ENCODE data around the gene AMIGO1. TPM values are rescaled to one million over a fixed set of nuclear protein-coding genes. Genes with fewer than 3 reads are reported as not detected.
A peak's percentile ranks its signal among the peaks of the same experiment; 100 is the strongest.

Gene AMIGO1
- total RNA-seq, 1 donor from 2014 or later = 9.1 TPM

DNA sequence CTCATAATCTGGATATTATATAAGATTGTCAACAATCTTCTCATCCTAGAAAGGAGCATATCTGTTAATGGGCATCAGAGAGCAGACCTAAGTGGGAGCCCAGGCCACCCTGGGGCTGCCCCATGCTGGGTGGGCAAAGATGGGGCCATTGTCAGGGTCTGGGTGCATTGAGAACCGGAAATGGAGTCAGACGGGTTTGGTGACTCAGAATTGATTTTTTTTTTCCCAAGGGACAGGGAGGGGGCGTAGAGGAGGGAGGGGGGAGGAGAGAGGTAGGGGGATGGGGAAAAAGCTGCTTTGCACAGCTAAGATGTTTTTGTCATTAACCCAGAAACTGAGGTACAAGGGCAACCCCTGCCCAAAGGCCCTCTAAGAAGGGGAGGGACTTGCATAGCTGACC lies 24.5 kb downstream of the AMIGO1 start:
- peak overlapping the region; percentile 68 for H3K4me3 ChIP-seq
- TF ChIP-seq, protein P1, sequence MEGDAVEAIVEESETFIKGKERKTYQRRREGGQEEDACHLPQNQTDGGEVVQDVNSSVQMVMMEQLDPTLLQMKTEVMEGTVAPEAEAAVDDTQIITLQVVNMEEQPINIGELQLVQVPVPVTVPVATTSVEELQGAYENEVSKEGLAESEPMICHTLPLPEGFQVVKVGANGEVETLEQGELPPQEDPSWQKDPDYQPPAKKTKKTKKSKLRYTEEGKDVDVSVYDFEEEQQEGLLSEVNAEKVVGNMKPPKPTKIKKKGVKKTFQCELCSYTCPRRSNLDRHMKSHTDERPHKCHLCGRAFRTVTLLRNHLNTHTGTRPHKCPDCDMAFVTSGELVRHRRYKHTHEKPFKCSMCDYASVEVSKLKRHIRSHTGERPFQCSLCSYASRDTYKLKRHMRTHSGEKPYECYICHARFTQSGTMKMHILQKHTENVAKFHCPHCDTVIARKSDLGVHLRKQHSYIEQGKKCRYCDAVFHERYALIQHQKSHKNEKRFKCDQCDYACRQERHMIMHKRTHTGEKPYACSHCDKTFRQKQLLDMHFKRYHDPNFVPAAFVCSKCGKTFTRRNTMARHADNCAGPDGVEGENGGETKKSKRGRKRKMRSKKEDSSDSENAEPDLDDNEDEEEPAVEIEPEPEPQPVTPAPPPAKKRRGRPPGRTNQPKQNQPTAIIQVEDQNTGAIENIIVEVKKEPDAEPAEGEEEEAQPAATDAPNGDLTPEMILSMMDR (IDR thresholded peaks at IDR 0.05) = no peak
- no peak for ATAC-seq
- H3K4me1 ChIP-seq = peaks cover 14% of the 10 kb centered on the region
- peaks cover 25% of the 10 kb centered on the region for H3K36me3 ChIP-seq
- no peaks in the 10 kb centered on the region for H3K9me3 ChIP-seq
- intact Hi-C loops (cut with DNase I) = no loop called here
- H3K27me3 ChIP-seq (ENCODE audit: low read depth) = no peaks in the 10 kb centered on the region
- no peak for DNase-seq
- H3K27ac ChIP-seq = no peak overlapping the region

DNA sequence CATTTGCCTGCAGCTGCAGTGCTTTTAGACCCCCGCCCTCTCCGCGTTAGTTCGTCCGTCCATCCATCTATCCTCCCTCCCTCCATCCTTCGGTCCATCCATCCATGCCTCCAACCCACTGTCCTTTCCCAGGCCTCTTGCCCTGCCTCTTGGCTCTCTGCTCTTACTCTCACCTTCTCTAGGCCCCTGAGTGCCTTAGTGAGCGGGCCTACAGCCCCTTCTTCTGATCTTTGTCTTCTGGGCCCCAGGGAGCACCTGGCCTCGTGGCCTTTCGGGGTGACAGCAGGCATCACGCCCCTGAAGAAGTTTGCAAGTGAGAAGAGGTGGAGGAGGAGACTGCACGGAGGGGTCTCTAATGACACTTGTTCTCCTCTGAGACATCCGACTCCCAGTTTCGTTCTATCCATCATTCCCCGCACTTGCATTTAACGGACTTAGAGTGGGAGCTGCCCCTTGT lies 25.0 kb downstream of the AMIGO1 start:
- H3K27me3 ChIP-seq (ENCODE audit: low read depth) = no peaks in the 10 kb centered on the region
- intact Hi-C loops (cut with DNase I) = no loop called here
- H3K27ac ChIP-seq = peak overlapping the region; percentile 93
- no peaks in the 10 kb centered on the region for H3K9me3 ChIP-seq
- H3K4me3 ChIP-seq = peak overlapping the region; percentile 68
- peaks cover 14% of the 10 kb centered on the region for H3K4me1 ChIP-seq
- H3K36me3 ChIP-seq = peaks cover 20% of the 10 kb centered on the region
- no peak for ATAC-seq
- DNase-seq = no peak
- TF ChIP-seq, protein P1 (IDR thresholded peaks at IDR 0.05) = no peak

DNA sequence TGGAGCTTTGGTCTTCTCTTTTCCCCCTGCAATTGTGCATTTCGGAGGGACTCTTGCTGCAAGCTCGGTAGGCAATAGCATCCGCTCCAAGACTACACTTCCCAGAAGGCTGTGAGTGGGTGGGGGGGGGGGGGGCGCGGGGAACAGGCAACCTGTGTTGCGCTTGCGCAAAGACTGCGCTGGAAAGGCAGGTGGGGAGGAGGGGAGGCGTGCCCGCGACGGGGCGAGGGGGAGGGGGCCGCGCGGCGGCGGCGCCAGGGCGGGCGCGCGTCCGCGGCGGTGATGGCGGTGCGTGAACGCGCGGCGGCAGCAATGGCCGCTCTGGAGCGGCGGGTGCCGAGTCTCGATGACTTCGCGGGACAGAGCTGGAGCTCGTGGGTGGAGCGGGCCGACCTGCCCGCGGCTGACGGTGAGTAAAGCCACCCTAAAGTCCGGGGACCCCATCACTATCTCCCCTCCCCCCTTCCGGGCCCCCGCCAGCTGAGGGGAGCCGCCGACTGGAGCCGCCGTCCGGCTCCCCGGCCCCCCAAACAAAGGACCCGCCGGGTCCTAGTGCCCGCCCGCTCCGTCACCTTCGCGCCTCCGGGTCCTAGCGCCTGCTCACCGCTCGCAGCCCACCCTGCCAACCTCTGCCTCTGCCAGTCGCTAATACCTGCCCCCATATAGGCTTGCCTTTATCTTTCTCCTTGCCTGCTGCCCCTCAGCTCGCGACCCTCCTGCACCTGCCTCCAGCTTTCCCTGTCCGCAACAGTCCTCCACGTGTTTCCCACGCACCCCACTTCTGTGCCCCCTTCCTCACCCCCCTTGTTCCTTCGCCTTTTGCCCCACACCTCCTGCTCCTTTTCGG lies 25.6 kb downstream of the AMIGO1 start, which contains the start of gene ATXN7L2:
TSS of gene ATXN7L2 (plus strand) at position 234 of the 847 bp plus-strand sequence. CDS start at position 283, 49 bp downstream.
- ATAC-seq = peak; percentile 96 to 97

DNA sequence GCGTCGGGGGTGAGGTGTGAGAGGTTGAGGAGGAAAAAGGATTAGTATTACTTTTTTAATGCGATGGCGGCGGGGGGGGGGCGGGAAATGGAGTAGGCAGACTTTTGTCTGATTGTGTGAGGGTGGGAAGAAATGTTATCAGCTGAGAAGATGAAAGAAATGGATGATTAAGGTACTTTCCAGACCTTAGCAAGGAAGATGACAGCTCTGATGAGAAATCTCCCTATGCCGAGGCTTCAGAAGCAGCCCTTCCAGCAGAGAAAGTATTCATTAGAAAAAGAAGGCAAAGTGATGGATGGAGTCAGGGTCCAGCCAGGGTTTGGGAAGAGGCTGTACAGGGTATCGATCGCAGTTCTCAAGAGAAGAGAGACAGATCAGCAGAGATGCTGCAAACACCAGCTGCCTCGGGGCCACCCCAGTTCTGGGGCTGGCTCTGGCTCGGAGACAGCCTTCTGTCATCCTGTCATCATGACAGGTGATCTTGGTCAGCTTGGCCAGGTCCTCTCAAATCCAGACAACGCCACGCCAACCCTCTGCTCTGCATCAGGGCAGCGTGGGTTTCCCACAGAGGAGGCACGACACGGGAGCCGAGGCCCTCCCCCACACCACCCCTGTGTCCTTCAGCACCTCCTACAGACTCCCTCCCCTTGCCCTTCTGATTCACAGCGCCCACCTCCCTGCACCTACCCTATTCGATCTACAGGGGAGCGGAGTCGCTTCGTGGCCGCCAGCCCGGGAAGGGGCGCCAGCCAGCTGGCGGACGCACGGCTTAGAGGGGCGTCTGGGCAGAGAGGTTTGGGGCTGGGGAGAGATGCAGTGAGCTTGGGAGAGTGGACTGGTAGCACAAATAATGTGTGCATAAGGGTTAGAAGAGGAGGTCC lies 26.5 kb downstream of the AMIGO1 start:
- DNase-seq (peak; percentile 65), ATAC-seq (peak; percentile 20 to 31)
- H3K36me3 ChIP-seq = peaks cover 5% of the 10 kb centered on the region
- TF ChIP-seq, protein P1 (IDR thresholded peaks at IDR 0.05) = no peak
- H3K9me3 ChIP-seq = no peaks in the 10 kb centered on the region
- H3K4me1 ChIP-seq = peaks cover 14% of the 10 kb centered on the region
- intact Hi-C loops (cut with DNase I) = no loop called here
- H3K27ac ChIP-seq = peak overlapping the region; percentile 7
- peak overlapping the region; percentile 68 for H3K4me3 ChIP-seq
- peaks cover 2% of the 10 kb centered on the region for H3K27me3 ChIP-seq (ENCODE audit: low read depth)

More for the DNA sequence above, 25.6 kb downstream of the AMIGO1 start, which contains the start of gene ATXN7L2:
- TF ChIP-seq, protein P1 (IDR thresholded peaks at IDR 0.05) = no peak
- Histone ChIP-seq H3K27ac (peak within 1 kb of the TSS; percentile 93), H3K4me3 (peak within 1 kb of the TSS; percentile 68), H3K4me1 (peaks cover 14% of the 10 kb centered on the region), H3K36me3 (peaks cover 13% of the 10 kb centered on the region), H3K27me3 (ENCODE audit: low read depth) (no peaks in the 10 kb centered on the region), H3K9me3 (no peaks in the 10 kb centered on the region)
- DNase-seq = peak; percentile 94
- intact Hi-C loops (cut with DNase I) = no loop called here

DNA sequence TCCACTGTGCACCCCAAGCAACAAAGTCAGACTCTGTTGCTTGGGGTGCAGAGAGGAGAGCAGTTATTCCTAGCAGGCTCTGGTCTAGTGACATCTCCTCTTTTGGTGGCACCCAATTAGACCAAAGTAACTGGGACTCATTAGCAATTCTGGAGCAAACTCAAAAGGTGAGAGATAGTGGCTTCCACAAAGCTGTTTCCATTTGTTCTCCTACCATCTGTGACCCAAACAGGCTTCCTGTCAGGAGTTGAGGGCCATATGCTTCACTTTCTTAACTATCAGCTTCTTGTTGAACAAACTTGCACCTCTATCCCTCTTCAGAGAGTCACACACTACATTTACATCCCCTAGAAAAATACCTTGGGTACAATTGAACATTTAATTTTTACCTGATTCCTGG lies 27.3 kb downstream of the AMIGO1 start:
- H3K4me1 ChIP-seq = peaks cover 14% of the 10 kb centered on the region
- ATAC-seq = no peak
- TF ChIP-seq, protein P1 (IDR thresholded peaks at IDR 0.05) = no peak
- no peaks in the 10 kb centered on the region for H3K36me3 ChIP-seq
- no peak overlapping the region for H3K27ac ChIP-seq
- intact Hi-C loops (cut with DNase I) = no loop called here
- no peaks in the 10 kb centered on the region for H3K9me3 ChIP-seq
- no peak overlapping the region for H3K4me3 ChIP-seq
- peaks cover 3% of the 10 kb centered on the region for H3K27me3 ChIP-seq (ENCODE audit: low read depth)
- no peak for DNase-seq

All from lower lobe of right lung (tissue), 2 donors.